ELF-1 (cell line): Measurements from ENCODE around the gene AGAP4.
A peak's percentile ranks its signal among the peaks of the same experiment; 100 is the strongest.
"Not testable (repeated sequence)": the region's sequence is repeated elsewhere in the genome, so short reads cannot be mapped to it uniquely, and the experiment has no call there.

Experiments
- DNase-seq: peaks from one replicate; pipeline ENCODE4 v3.0.0-alpha.2; 2016; ENCODE audit warnings: low read depth, low spot score

AGAP4 gene

GRCh38 chr10:45847400-45847799, at the start of gene AGAP4:
TSS of gene AGAP4 (minus strand) at chr10:45847500. CDS start at chr10:45847347, 153 bp downstream.
- not testable (repeated sequence) for DNase-seq

- not testable (repeated sequence) for DNase-seq
Measured at GRCh38 chr10:45890721-45891120, 43.4 kb upstream of the AGAP4 start.

GRCh38 chr10:45889539-45890230, 42.4 kb upstream of the AGAP4 start:
- not testable (repeated sequence) for DNase-seq

GRCh38 chr10:45882880-45883279, 35.6 kb upstream of the AGAP4 start:
- DNase-seq, result not testable (repeated sequence)

GRCh38 chr10:45865404-45865803, 18.1 kb upstream of the AGAP4 start:
- DNase-seq, result not testable (repeated sequence)

- DNase-seq, result not testable (repeated sequence)
Measured at GRCh38 chr10:45864264-45864663, 17.0 kb upstream of the AGAP4 start.

- DNase-seq, result peak; percentile 1
Measured at GRCh38 chr10:45863632-45864031, 16.3 kb upstream of the AGAP4 start.

GRCh38 chr10:45857931-45858330, 10.6 kb upstream of the AGAP4 start:
- DNase-seq, result not testable (repeated sequence)

- DNase-seq, result not testable (repeated sequence)
Measured at GRCh38 chr10:45848467-45848866, 1.2 kb upstream of the AGAP4 start.

- DNase-seq, result not testable (repeated sequence)
Measured at GRCh38 chr10:45822918-45823317, 24.4 kb downstream of the AGAP4 start.

- not testable (repeated sequence) for DNase-seq
Measured at GRCh38 chr10:45820107-45820830, 27.0 kb downstream of the AGAP4 start.

GRCh38 chr10:45819552-45819951, 27.7 kb downstream of the AGAP4 start:
- no peak for DNase-seq

GRCh38 chr10:45817912-45818311, 29.4 kb downstream of the AGAP4 start:
- DNase-seq, result no peak

GRCh38 chr10:45817130-45817859, 30.0 kb downstream of the AGAP4 start:
- DNase-seq, result no peak

GRCh38 chr10:45814146-45814545, 33.2 kb downstream of the AGAP4 start:
- not testable (repeated sequence) for DNase-seq

GRCh38 chr10:45812959-45813358, 34.3 kb downstream of the AGAP4 start:
- not testable (repeated sequence) for DNase-seq

- DNase-seq, result no peak
Measured at GRCh38 chr10:45811075-45811474, 36.2 kb downstream of the AGAP4 start.

GRCh38 chr10:45809837-45810236, 37.5 kb downstream of the AGAP4 start:
- no peak for DNase-seq

GRCh38 chr10:45804996-45805395, 42.3 kb downstream of the AGAP4 start:
- not testable (repeated sequence) for DNase-seq

GRCh38 chr10:45803060-45804010, 44.0 kb downstream of the AGAP4 start:
- DNase-seq, result not testable (repeated sequence)

GRCh38 chr10:45794761-45795160, 52.5 kb downstream of the AGAP4 start:
- DNase-seq, result not testable (repeated sequence)
